GM06990 (cell line): ENCODE results near the gene ZWINT.
A peak's percentile ranks its signal among the peaks of the same experiment; 100 is the strongest.

Experiments used
- DNase-seq: peaks from one replicate; pipeline ENCODE4 v3.0.0-alpha.2; 2011; ENCODE audit not compliant: insufficient read length; ENCODE audit errors: extremely low read depth
- H3K27me3 ChIP-seq: replicated peaks from 2 replicates; pipeline ENCODE4 v1.6.0; 2011; ENCODE audit warnings: low read length; ENCODE audit not compliant: control insufficient read depth, insufficient read depth
- H3K36me3 ChIP-seq: 2 replicates; pipeline ENCODE4 v1.5.1; 2011; ENCODE audit warnings: low read length; ENCODE audit not compliant: control insufficient read depth, insufficient read depth
- H3K4me3 ChIP-seq: replicated peaks from 2 replicates; pipeline ENCODE4 v1.5.1; 2011; ENCODE audit warnings: low read depth, mild to moderate bottlenecking, control low read depth, low read length
- TF ChIP-seq, protein P1 (sequence below): IDR thresholded peaks from 2 replicates; pipeline ENCODE4 v1.5.1; 2011; ENCODE audit warnings: low read length, control low read depth, mild to moderate bottlenecking, inconsistent platforms; ENCODE audit not compliant: insufficient read depth, poor library complexity, severe bottlenecking

Gene ZWINT

GRCh38 chr10:56357018-56357417, 4.0 kb downstream of the ZWINT start:
- no peaks in the 10 kb centered on the region for H3K27me3 ChIP-seq
- H3K36me3 ChIP-seq, result peaks cover 7% of the 10 kb centered on the region
- TF ChIP-seq, protein P1, sequence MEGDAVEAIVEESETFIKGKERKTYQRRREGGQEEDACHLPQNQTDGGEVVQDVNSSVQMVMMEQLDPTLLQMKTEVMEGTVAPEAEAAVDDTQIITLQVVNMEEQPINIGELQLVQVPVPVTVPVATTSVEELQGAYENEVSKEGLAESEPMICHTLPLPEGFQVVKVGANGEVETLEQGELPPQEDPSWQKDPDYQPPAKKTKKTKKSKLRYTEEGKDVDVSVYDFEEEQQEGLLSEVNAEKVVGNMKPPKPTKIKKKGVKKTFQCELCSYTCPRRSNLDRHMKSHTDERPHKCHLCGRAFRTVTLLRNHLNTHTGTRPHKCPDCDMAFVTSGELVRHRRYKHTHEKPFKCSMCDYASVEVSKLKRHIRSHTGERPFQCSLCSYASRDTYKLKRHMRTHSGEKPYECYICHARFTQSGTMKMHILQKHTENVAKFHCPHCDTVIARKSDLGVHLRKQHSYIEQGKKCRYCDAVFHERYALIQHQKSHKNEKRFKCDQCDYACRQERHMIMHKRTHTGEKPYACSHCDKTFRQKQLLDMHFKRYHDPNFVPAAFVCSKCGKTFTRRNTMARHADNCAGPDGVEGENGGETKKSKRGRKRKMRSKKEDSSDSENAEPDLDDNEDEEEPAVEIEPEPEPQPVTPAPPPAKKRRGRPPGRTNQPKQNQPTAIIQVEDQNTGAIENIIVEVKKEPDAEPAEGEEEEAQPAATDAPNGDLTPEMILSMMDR, result no peak
- H3K4me3 ChIP-seq, result no peak overlapping the region
- no peak for DNase-seq

DNA sequence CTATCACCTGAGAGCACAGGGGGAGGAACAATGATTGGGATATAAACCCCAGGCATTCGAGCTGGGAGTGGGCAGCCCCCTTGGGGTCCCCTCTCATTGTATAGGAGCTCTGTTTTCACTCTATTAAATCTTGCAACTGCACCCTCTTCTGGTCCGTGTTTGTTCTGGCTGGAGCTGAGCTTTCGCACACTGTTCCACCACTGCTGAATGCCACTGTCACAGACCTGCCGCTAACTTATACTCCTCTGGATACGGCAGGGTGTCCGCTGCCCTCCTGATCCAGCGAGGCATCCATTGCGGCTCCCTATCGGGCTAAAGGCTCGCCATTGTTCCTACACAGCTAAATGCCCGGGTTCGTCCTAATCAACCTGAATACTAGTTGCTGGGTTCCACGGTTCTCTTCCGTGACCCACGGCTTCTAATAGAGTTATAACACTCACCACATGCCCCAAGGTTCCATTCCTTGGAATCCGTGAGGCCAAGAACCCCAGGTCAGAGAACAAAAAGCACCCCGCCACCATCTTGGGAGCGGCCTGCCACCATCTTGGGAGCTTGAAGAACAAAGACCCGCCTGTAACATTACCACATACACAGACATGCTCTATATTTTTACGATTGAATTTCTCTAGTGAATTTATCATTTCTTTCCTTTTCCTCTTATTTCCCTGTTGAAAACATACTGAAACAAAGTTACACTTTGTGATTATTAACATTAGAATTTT, 9.0 kb downstream of the ZWINT start:
- DNase-seq, result no peak
- TF ChIP-seq, protein P1, result no peak
- H3K27me3 ChIP-seq, result no peaks in the 10 kb centered on the region
- no peak overlapping the region for H3K4me3 ChIP-seq
- H3K36me3 ChIP-seq, result no peaks in the 10 kb centered on the region

DNA sequence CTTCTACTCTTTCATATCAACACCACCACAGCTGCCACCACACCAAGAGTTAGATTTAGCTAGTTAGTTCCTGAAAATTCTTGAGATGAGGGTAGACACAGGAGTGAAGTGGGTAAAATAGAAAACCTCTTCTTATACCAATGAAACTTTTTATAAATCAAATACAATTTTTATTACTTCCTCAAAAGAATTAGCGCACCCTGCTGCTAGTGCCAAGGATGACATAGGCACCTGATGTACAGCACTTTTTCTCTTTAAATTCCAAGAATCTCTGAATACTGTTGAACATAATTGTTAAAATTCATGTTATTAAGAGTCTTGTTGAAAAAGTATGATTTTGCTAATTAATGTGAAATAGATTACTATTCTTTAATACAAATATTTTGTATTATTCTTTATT, 11.4 kb downstream of the ZWINT start:
- H3K27me3 ChIP-seq, result no peaks in the 10 kb centered on the region
- no peak overlapping the region for H3K4me3 ChIP-seq
- no peaks in the 10 kb centered on the region for H3K36me3 ChIP-seq
- TF ChIP-seq, protein P1, result peak; percentile 36
- no peak for DNase-seq

DNA sequence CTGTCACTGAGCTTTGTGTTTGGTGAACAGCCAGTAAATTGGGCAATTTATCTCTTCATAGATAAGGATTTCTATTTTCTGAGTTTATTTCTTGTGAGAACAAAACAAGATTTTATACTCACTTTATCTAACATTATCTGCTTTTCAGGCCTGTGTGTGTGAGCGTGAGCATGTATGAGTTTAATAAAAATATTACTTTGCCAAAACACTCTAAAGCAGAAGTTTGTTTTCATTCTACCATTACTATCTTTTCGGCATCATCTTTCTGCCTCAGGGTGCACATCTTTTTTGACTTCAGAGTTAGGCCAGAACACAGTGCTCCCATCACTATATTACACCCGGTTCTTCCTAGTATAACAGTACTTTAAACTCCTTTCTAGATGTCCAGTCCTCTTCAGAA, 13.0 kb downstream of the ZWINT start:
- Histone ChIP-seq H3K4me3 (no peak overlapping the region), H3K36me3 (no peaks in the 10 kb centered on the region), H3K27me3 (no peaks in the 10 kb centered on the region)
- TF ChIP-seq, protein P1, result no peak
- no peak for DNase-seq

GRCh38 chr10:56346845-56347415, 14.1 kb downstream of the ZWINT start:
- H3K36me3 ChIP-seq, result no peaks in the 10 kb centered on the region
- no peak overlapping the region for H3K4me3 ChIP-seq
- no peak for DNase-seq
- TF ChIP-seq, protein P1, result no peak
- no peaks in the 10 kb centered on the region for H3K27me3 ChIP-seq

DNA sequence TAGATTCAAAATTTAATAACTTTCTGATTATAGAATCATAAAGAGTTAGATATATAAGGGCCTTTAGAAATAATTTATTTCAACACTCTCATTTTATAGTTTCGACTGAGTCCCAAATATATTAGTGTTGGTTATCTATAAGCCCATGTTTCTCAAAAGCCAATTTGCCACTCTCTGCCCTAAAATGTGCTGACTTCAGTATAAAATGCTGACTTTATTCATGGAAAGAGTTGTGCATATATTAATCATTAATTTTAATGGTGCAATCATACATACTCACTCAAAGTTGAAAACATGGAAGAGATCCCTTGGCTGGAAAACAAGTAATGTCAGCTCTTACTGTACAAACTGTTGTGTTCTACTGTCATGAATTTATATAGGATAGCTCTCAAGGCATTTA, 19.4 kb downstream of the ZWINT start:
- Histone ChIP-seq H3K36me3 (no peaks in the 10 kb centered on the region), H3K4me3 (no peak overlapping the region), H3K27me3 (no peaks in the 10 kb centered on the region)
- no peak for DNase-seq
- TF ChIP-seq, protein P1, result no peak
